Testis (tissue), 2 donors: ENCODE results near the gene GSG1L.

Source experiments
- POLR2A ChIP-seq: fragments of 450-650 bp; IDR thresholded peaks from one replicate; pipeline ENCODE4 v1.6.1; 2017; ENCODE audit warnings: antibody characterized with exemption, mild to moderate bottlenecking, moderate library complexity
- TF ChIP-seq, protein P1 (sequence below), 3 experiments: fragments of 450-650 bp in 2 of 3; fragments of 200-600 bp in 1 of 3; sonication (generic) in 1 of 3; IDR thresholded peaks; one replicate each; pipeline ENCODE4 v1.5.1; 2016 to 2019; ENCODE audit warnings: antibody characterized with exemption in 3 of 3, mild to moderate bottlenecking in 2 of 3, moderate library complexity in 1 of 3

DNA sequence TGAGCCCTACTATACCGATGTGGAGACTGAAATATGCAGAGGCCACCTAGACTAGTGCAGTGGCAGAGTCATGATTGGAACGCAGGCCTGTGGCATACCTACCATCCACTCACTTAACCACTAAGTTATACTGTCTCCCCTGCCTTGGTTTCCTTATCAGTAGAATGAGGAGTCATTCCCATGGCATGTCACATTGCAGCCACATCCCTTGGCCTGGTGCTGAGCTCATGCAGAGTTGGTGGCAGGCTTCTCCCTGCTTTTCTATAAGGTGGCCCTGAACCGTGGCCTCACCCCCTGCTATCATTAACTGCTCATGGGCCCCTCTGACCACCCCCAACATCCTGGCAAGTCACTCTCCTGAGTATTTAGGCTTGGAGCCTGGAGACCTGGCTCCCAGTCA is 301.1 kb downstream of the GSG1L start:
- TF ChIP-seq, protein P1, sequence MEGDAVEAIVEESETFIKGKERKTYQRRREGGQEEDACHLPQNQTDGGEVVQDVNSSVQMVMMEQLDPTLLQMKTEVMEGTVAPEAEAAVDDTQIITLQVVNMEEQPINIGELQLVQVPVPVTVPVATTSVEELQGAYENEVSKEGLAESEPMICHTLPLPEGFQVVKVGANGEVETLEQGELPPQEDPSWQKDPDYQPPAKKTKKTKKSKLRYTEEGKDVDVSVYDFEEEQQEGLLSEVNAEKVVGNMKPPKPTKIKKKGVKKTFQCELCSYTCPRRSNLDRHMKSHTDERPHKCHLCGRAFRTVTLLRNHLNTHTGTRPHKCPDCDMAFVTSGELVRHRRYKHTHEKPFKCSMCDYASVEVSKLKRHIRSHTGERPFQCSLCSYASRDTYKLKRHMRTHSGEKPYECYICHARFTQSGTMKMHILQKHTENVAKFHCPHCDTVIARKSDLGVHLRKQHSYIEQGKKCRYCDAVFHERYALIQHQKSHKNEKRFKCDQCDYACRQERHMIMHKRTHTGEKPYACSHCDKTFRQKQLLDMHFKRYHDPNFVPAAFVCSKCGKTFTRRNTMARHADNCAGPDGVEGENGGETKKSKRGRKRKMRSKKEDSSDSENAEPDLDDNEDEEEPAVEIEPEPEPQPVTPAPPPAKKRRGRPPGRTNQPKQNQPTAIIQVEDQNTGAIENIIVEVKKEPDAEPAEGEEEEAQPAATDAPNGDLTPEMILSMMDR (IDR thresholded peaks at IDR 0.05), result no peak
- TF ChIP-seq POLR2A, result no peak
